ENCODE measurements around the gene STK38. TPM values are rescaled to one million over a fixed set of nuclear protein-coding genes. Genes with fewer than 3 reads are reported as not detected.
A peak's percentile ranks its signal among the peaks of the same experiment; 100 is the strongest.

STK38 gene
- total and polyA plus RNA-seq, 2 of the 13 experiments (the other 11 are each of a cell fraction or from before 2014, with no cell fraction given) = 10.3 to 20.7 TPM

DNA sequence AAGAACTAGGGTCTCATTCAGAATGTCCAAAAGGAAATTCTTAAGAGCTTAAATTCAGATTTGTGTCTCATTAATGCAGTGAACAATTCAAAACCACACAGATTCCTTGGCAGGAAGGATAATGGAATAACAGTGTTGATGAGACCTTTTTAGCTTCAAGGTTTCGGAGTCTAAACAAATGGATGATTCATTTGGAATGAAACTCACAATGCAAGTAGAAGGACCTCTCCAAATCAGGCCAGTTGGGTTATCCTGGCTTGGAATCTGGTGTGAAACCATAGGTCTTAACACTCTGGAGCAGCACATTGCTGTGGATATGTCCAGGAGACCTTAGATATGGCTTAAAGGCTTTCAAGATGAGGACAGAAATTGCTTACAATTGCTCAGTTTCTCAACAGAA lies 59.6 kb downstream of the STK38 start:
- Histone ChIP-seq H3K4me1 (ENCODE audit: insufficient read depth, low read length) (peaks cover 16% of the 10 kb centered on the region), H3K79me2 (ENCODE audit: insufficient read depth, low read length) (no peaks in the 10 kb centered on the region), H2AFZ (ENCODE audit: low read length) (no peak overlapping the region), H3K9ac (ENCODE audit: insufficient read depth, low read depth, low read length) (no peak overlapping the region), H3K36me3 (replicated peaks in 1 of 2; ENCODE audit: control insufficient read depth in 1 of 2, insufficient read depth in 2 of 2, low read length in 2 of 2) (peaks cover 7 to 26% of the 10 kb centered on the region in 2 experiments; a peak in 4 of 5 replicates), H4K20me1 (ENCODE audit: insufficient read depth, low read length) (no peaks in the 10 kb centered on the region), H3K9me3 (ENCODE audit: low read length) (no peaks in the 10 kb centered on the region), H3K4me3 (replicated peaks in 1 of 3; ENCODE audit: insufficient read depth in 1 of 3, low read depth in 2 of 3, low read length in 3 of 3) (no peak overlapping the region), H3K27me3 (ENCODE audit: control insufficient read depth in 1 of 2, insufficient read depth in 2 of 2, low read length in 2 of 2) (no peaks in the 10 kb centered on the region), H3K27ac (ENCODE audit: extremely low read length, insufficient read depth, low read length) (no peak overlapping the region), H3K4me2 (ENCODE audit: low read depth, low read length) (no peak overlapping the region)
- intact Hi-C loops (cut with micrococcal nuclease; ENCODE audit: unreplicated experiment) = no loop called here
- TF ChIP-seq CENPT (CRISPR knock-in tag; IDR thresholded peaks at IDR 0.05; ENCODE audit: low read depth) (no peak), ZMYM3 (CRISPR knock-in tag; IDR thresholded peaks at IDR 0.05) (no peak), HOXA9 (CRISPR knock-in tag; IDR thresholded peaks at IDR 0.05; ENCODE audit: borderline replicate concordance) (no peak), RBM22 (optimal IDR thresholded peaks at IDR 0.05; ENCODE audit: low read length) (peak; percentile 23), ZNF24 (IDR thresholded peaks at IDR 0.05) (no peak), ZNF331 (CRISPR knock-in tag; IDR thresholded peaks at IDR 0.05) (no peak), SMAD9 (CRISPR knock-in tag; IDR thresholded peaks at IDR 0.05) (no peak), SP4 (CRISPR knock-in tag; IDR thresholded peaks at IDR 0.05) (no peak), ZNF282 (IDR thresholded peaks at IDR 0.05; ENCODE audit: partially characterized antibody) (no peak), POLR2AphosphoS5 (IDR thresholded peaks at IDR 0.05; ENCODE audit: low read depth, low read length) (0 out of 2 replicates have a peak, but pooled peaks have one; percentile 22)
- TF ChIP-seq, protein P1, sequence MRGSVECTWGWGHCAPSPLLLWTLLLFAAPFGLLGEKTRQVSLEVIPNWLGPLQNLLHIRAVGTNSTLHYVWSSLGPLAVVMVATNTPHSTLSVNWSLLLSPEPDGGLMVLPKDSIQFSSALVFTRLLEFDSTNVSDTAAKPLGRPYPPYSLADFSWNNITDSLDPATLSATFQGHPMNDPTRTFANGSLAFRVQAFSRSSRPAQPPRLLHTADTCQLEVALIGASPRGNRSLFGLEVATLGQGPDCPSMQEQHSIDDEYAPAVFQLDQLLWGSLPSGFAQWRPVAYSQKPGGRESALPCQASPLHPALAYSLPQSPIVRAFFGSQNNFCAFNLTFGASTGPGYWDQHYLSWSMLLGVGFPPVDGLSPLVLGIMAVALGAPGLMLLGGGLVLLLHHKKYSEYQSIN (CRISPR knock-in tag; IDR thresholded peaks at IDR 0.05; ENCODE audit: borderline replicate concordance) = no peak
- TF ChIP-seq, protein P2, sequence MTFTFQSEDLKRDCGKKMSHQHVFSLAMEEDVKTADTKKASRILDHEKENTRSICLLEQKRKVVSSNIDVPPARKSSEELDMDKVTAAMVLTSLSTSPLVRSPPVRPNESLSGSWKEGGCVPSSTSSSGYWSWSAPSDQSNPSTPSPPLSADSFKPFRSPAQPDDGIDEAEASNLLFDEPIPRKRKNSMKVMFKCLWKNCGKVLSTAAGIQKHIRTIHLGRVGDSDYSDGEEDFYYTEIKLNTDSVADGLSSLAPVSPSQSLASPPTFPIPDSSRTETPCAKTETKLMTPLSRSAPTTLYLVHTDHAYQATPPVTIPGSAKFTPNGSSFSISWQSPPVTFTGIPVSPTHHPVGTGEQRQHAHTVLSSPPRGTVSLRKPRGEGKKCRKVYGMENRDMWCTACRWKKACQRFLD (CRISPR knock-in tag; IDR thresholded peaks at IDR 0.05; ENCODE audit: borderline replicate concordance) = no peak
- ChIA-PET POLR2A (no interaction called here), CTCF (ENCODE audit: low intra/inter-chr PET ratio, low total read pairs) (no interaction called here)
- FAIRE-seq = peak; percentile 15
- 100% methylated on average over 1 of the region's 1 CpG for WGBS (ENCODE audit: low lambda C conversion rate)
- BruUV-seq (replicated peaks) = no TSS peak
- no peak for DNase-seq (ENCODE audit: low spot score)
- in situ Hi-C loops (cut with HindIII; ENCODE audit: extremely low pct_ligation_motif_present, low pct_unique_long_range_greater_than_20kb) = no loop called here
- no peak for ATAC-seq
